Memory B cell (primary cell): ENCODE measurements around the gene GSE1.
"Not testable (repeated sequence)": the region's sequence is repeated elsewhere in the genome, so short reads cannot be mapped to it uniquely, and the experiment has no call there.

ENCODE experiments used
- ATAC-seq: fragments of 150-1000 bp; cut with Tn5 transposase; 2 replicates; pipeline ENCODE4 v1.10.0; 2021; ENCODE audit warnings: low read depth, mild to moderate bottlenecking, moderate library complexity
- DNase-seq, 2 donors: peaks; one replicate each; pipeline ENCODE4 v3.0.0; 2022; ENCODE audit warnings: low spot score in 2 of 2
- H3K27ac Mint-ChIP-seq: one replicate; pipeline ENCODE4 v1.8.0; 2022; ENCODE audit warnings: mild to moderate bottlenecking, moderate library complexity, mixed read lengths
- H3K27me3 Mint-ChIP-seq: one replicate; pipeline ENCODE4 v1.8.0; 2022; ENCODE audit warnings: mixed read lengths
- H3K36me3 Mint-ChIP-seq: one replicate; pipeline ENCODE4 v1.8.0; 2022; ENCODE audit warnings: mild to moderate bottlenecking, mixed read lengths
- H3K4me1 Mint-ChIP-seq: one replicate; pipeline ENCODE4 v1.8.0; 2022; ENCODE audit warnings: mixed read lengths
- H3K4me3 Mint-ChIP-seq: one replicate; pipeline ENCODE4 v1.8.0; 2022; ENCODE audit warnings: mild to moderate bottlenecking, moderate library complexity, mixed read lengths
- H3K9me3 Mint-ChIP-seq: one replicate; pipeline ENCODE4 v1.8.0; 2022; ENCODE audit warnings: mixed read lengths

The GSE1 gene

GRCh38 chr16:85592277-85592676 lies 20.8 kb upstream of the GSE1 start:
- not testable (repeated sequence) for H3K27me3 Mint-ChIP-seq, DNase-seq, H3K27ac Mint-ChIP-seq, H3K9me3 Mint-ChIP-seq, H3K4me3 Mint-ChIP-seq, ATAC-seq
- peaks cover 11% of the 10 kb centered on the region for H3K36me3 Mint-ChIP-seq
- H3K4me1 Mint-ChIP-seq: peaks cover 19% of the 10 kb centered on the region

- peaks cover 22% of the 10 kb centered on the region for H3K4me1 Mint-ChIP-seq
- no peaks in the 10 kb centered on the region for H3K27me3 Mint-ChIP-seq
- peaks cover 13% of the 10 kb centered on the region for H3K36me3 Mint-ChIP-seq
- no peak overlapping the region for H3K4me3 Mint-ChIP-seq
- DNase-seq (no peak), ATAC-seq (no peak)
- H3K9me3 Mint-ChIP-seq: no peaks in the 10 kb centered on the region
- H3K27ac Mint-ChIP-seq: no peak overlapping the region
These were observed 20.2 kb upstream of the GSE1 start for GRCh38 chr16:85592700-85593493.

GRCh38 chr16:85593494-85594221 lies 19.5 kb upstream of the GSE1 start:
- peaks cover 13% of the 10 kb centered on the region for H3K36me3 Mint-ChIP-seq
- no peak overlapping the region for H3K27ac Mint-ChIP-seq
- H3K9me3 Mint-ChIP-seq: no peaks in the 10 kb centered on the region
- H3K27me3 Mint-ChIP-seq: no peaks in the 10 kb centered on the region
- peaks cover 22% of the 10 kb centered on the region for H3K4me1 Mint-ChIP-seq
- no peak for ATAC-seq
- no peak for DNase-seq
- no peak overlapping the region for H3K4me3 Mint-ChIP-seq

- Mint-ChIP-seq H3K4me1 (peaks cover 25% of the 10 kb centered on the region), H3K27ac (no peak overlapping the region), H3K9me3 (no peaks in the 10 kb centered on the region), H3K4me3 (no peak overlapping the region), H3K27me3 (no peaks in the 10 kb centered on the region), H3K36me3 (peaks cover 13% of the 10 kb centered on the region)
- no peak for ATAC-seq
- DNase-seq: no peak
These were observed 18.7 kb upstream of the GSE1 start for GRCh38 chr16:85594273-85594977.

GRCh38 chr16:85594978-85595661 lies 18.0 kb upstream of the GSE1 start:
- peak overlapping the region; percentile 77 for H3K27ac Mint-ChIP-seq
- H3K9me3 Mint-ChIP-seq: no peaks in the 10 kb centered on the region
- H3K36me3 Mint-ChIP-seq: peaks cover 13% of the 10 kb centered on the region
- DNase-seq (no peak), ATAC-seq (no peak)
- H3K4me3 Mint-ChIP-seq: no peak overlapping the region
- H3K27me3 Mint-ChIP-seq: no peaks in the 10 kb centered on the region
- peaks cover 30% of the 10 kb centered on the region for H3K4me1 Mint-ChIP-seq

GRCh38 chr16:85595812-85596502 lies 17.2 kb upstream of the GSE1 start:
- Mint-ChIP-seq H3K4me3 (no peak overlapping the region), H3K27me3 (no peaks in the 10 kb centered on the region), H3K27ac (peak overlapping the region; percentile 77), H3K36me3 (peaks cover 13% of the 10 kb centered on the region), H3K4me1 (peaks cover 37% of the 10 kb centered on the region), H3K9me3 (no peaks in the 10 kb centered on the region)
- DNase-seq: no peak
- ATAC-seq: no peak

GRCh38 chr16:85598141-85598540 lies 15.0 kb upstream of the GSE1 start:
- Mint-ChIP-seq H3K36me3 (peaks cover 13% of the 10 kb centered on the region), H3K27me3 (no peaks in the 10 kb centered on the region), H3K27ac (no peak overlapping the region), H3K9me3 (no peaks in the 10 kb centered on the region), H3K4me1 (peaks cover 45% of the 10 kb centered on the region), H3K4me3 (no peak overlapping the region)
- no peak for ATAC-seq
- DNase-seq: no peak

GRCh38 chr16:85600078-85600477 lies 13.0 kb upstream of the GSE1 start:
- no peak overlapping the region for H3K27ac Mint-ChIP-seq
- H3K27me3 Mint-ChIP-seq: no peaks in the 10 kb centered on the region
- ATAC-seq: no peak
- H3K4me1 Mint-ChIP-seq: peaks cover 41% of the 10 kb centered on the region
- H3K9me3 Mint-ChIP-seq: no peaks in the 10 kb centered on the region
- DNase-seq: no peak
- peaks cover 12% of the 10 kb centered on the region for H3K36me3 Mint-ChIP-seq
- H3K4me3 Mint-ChIP-seq: no peak overlapping the region

- peaks cover 8% of the 10 kb centered on the region for H3K36me3 Mint-ChIP-seq
- H3K4me1 Mint-ChIP-seq: peaks cover 38% of the 10 kb centered on the region
- H3K27ac Mint-ChIP-seq: peak overlapping the region; percentile 24
- DNase-seq (no peak), ATAC-seq (no peak)
- H3K27me3 Mint-ChIP-seq: no peaks in the 10 kb centered on the region
- no peaks in the 10 kb centered on the region for H3K9me3 Mint-ChIP-seq
- H3K4me3 Mint-ChIP-seq: no peak overlapping the region
These were observed 12.4 kb upstream of the GSE1 start for GRCh38 chr16:85600530-85601271.

GRCh38 chr16:85601272-85601639 lies 11.9 kb upstream of the GSE1 start:
- no peak for ATAC-seq
- DNase-seq: no peak
- Mint-ChIP-seq H3K9me3 (no peaks in the 10 kb centered on the region), H3K36me3 (peaks cover 4% of the 10 kb centered on the region), H3K4me3 (no peak overlapping the region), H3K27me3 (no peaks in the 10 kb centered on the region), H3K4me1 (peaks cover 36% of the 10 kb centered on the region), H3K27ac (no peak overlapping the region)

- DNase-seq (no peak), ATAC-seq (no peak)
- Mint-ChIP-seq H3K4me1 (peaks cover 35% of the 10 kb centered on the region), H3K4me3 (no peak overlapping the region), H3K27ac (no peak overlapping the region), H3K9me3 (no peaks in the 10 kb centered on the region), H3K27me3 (no peaks in the 10 kb centered on the region), H3K36me3 (peaks cover 2% of the 10 kb centered on the region)
These were observed 11.3 kb upstream of the GSE1 start for GRCh38 chr16:85601730-85602401.

GRCh38 chr16:85602402-85603202 lies 10.5 kb upstream of the GSE1 start:
- no peak overlapping the region for H3K27ac Mint-ChIP-seq

More at GRCh38 chr16:85602402-85603202, 10.5 kb upstream of the GSE1 start:
- Mint-ChIP-seq H3K4me3 (no peak overlapping the region), H3K27me3 (no peaks in the 10 kb centered on the region), H3K9me3 (no peaks in the 10 kb centered on the region), H3K4me1 (peaks cover 40% of the 10 kb centered on the region), H3K36me3 (peaks cover 2% of the 10 kb centered on the region)
- DNase-seq (no peak), ATAC-seq (no peak)
